ENCODE measurements around the gene LHB.

GRCh38 chr19:48970923-48971395, 45.9 kb downstream of the LHB start:
- TF ChIP-seq POLR2A (IDR thresholded peaks at IDR 0.05; ENCODE audit: low read depth, low read length): no peak
- no peak for TF ChIP-seq POLR2AphosphoS5 (IDR thresholded peaks at IDR 0.05; ENCODE audit: low read depth, low read length)

All from GM12892 (cell line).